MCF 10A (cell line): ENCODE measurements around the gene CDKN1A. TPM values are rescaled to one million over a fixed set of nuclear protein-coding genes. Genes with fewer than 3 reads are reported as not detected.

Experiments used
- BruUV-seq: library from RNA; stranded (reverse); fragments of 400-500 nt; replicated peaks from 2 replicates; lab custom pipeline; 2021; lab: Mats Ljungman, UMichigan
- CTCF ChIA-PET: fragments of 300-600 bp; sonication (Branson Sonifier 250); formaldehyde crosslinking; extraction: SDS; loops from one replicate; lab custom pipeline; 2021; ENCODE audit warnings: antibody characterized with exemption, inconsistent platforms; lab: Yijun Ruan, JAX
- POLR2A ChIA-PET: fragments of 300-600, 350-650 bp; sonication (Branson Sonifier 250); formaldehyde crosslinking; extraction: SDS; loops from one replicate; lab custom pipeline; 2020; ENCODE audit warnings: antibody characterized with exemption, inconsistent platforms; lab: Yijun Ruan, JAX
- DNase-seq: peaks from one replicate; pipeline ENCODE4 v3.0.0-alpha.2; 2018; ENCODE audit not compliant: unreplicated experiment
- H3K27ac Mint-ChIP-seq: one replicate; pipeline ENCODE4 v1.8.0; 2022; ENCODE audit warnings: mild to moderate bottlenecking, low read depth, mixed read lengths; ENCODE audit not compliant: unreplicated experiment
- H3K27me3 Mint-ChIP-seq: one replicate; pipeline ENCODE4 v1.8.0; 2022; ENCODE audit warnings: mixed read lengths; ENCODE audit not compliant: insufficient read depth, unreplicated experiment
- H3K36me3 Mint-ChIP-seq: one replicate; pipeline ENCODE4 v1.8.0; 2022; ENCODE audit warnings: mild to moderate bottlenecking, moderate library complexity, mixed read lengths; ENCODE audit not compliant: insufficient read depth, unreplicated experiment
- H3K4me1 Mint-ChIP-seq: one replicate; pipeline ENCODE4 v1.8.0; 2022; ENCODE audit warnings: mixed read lengths; ENCODE audit not compliant: insufficient read depth, unreplicated experiment
- H3K4me3 Mint-ChIP-seq: one replicate; pipeline ENCODE4 v1.8.0; 2022; ENCODE audit warnings: mild to moderate bottlenecking, moderate library complexity, mixed read lengths; ENCODE audit not compliant: unreplicated experiment
- H3K9me3 Mint-ChIP-seq: one replicate; pipeline ENCODE4 v1.8.0; 2022; ENCODE audit warnings: mixed read lengths; ENCODE audit not compliant: unreplicated experiment
- CTCF ChIP-seq: fragments of 200-600 bp; IDR thresholded peaks from one replicate; pipeline ENCODE4 v1.8.0; 2022; ENCODE audit warnings: antibody characterized with exemption, mild to moderate bottlenecking; ENCODE audit not compliant: unreplicated experiment
- intact Hi-C: fragments of 100-400 bp; cut with micrococcal nuclease; formaldehyde crosslinking; loops from 2 replicates; pipeline ENCODE4 v1.14.1; 2022
- total RNA-seq: library from RNA; stranded (reverse); gene quantifications from 2 replicates; pipeline ENCODE4 v1.2.3, GENCODE V29; 2022

Gene CDKN1A
- total RNA-seq, 1 experiment from 2014 or later, result 407 TPM

- Mint-ChIP-seq H3K36me3 (no peaks in the 10 kb centered on the region), H3K9me3 (no peaks in the 10 kb centered on the region), H3K27ac (no peak overlapping the region), H3K4me3 (no peak overlapping the region), H3K4me1 (no peaks in the 10 kb centered on the region), H3K27me3 (no peaks in the 10 kb centered on the region)
- CTCF ChIA-PET, result interaction anchor here (1.2 kb wide), 1 partner anchor 110 kb away, joined by 3 read pairs; no protein-coding TSS in a partner anchor
- no peak for DNase-seq
- POLR2A ChIA-PET, result no interaction called here
- TF ChIP-seq CTCF, result no peak
- BruUV-seq, result no TSS peak
- intact Hi-C loops, result no loop called here
Measured at GRCh38 chr6:36734486-36735060, 56.1 kb downstream of the CDKN1A start.

GRCh38 chr6:36735110-36736071, 56.9 kb downstream of the CDKN1A start:
- no peak for DNase-seq
- H3K27me3 Mint-ChIP-seq, result no peaks in the 10 kb centered on the region
- H3K4me3 Mint-ChIP-seq, result no peak overlapping the region
- no peak overlapping the region for H3K27ac Mint-ChIP-seq
- ChIA-PET CTCF (interaction anchor here (0.6 to 1.2 kb wide), 3 partner anchors 49 to 111 kb away, joined by 3 read pairs; no protein-coding TSS in a partner anchor), POLR2A (no interaction called here)
- intact Hi-C loops, result no loop called here
- no peak for TF ChIP-seq CTCF
- no peaks in the 10 kb centered on the region for H3K36me3 Mint-ChIP-seq
- H3K4me1 Mint-ChIP-seq, result no peaks in the 10 kb centered on the region
- no peaks in the 10 kb centered on the region for H3K9me3 Mint-ChIP-seq
- BruUV-seq, result no TSS peak

Other genes starting within 250 kb of the CDKN1A start
- gene PXT1, start 235.9 kb upstream of the CDKN1A start, total RNA-seq, result 0.15 TPM in 1 of 2 replicates, not detected in the other
- gene KCTD20, start 235.7 kb upstream of the CDKN1A start, total RNA-seq, result 46.6 and 52.0 TPM in 2 replicates
- 16.8 and 20.0 TPM in 2 replicates for gene STK38, start 131.2 kb upstream of the CDKN1A start, total RNA-seq
- gene SRSF3, start 84.4 kb upstream of the CDKN1A start, total RNA-seq, result 364 and 479 TPM in 2 replicates
- 0.09 TPM in 1 of 2 replicates, not detected in the other for gene RAB44, start 19.1 kb downstream of the CDKN1A start, total RNA-seq
- gene CPNE5, start 160.7 kb downstream of the CDKN1A start, total RNA-seq, result not detected in 2 replicates
- gene PPIL1, start 196.1 kb downstream of the CDKN1A start, total RNA-seq, result 53.6 and 54.9 TPM in 2 replicates
- gene C6orf89, start 207.2 kb downstream of the CDKN1A start, total RNA-seq, result 36.9 and 43.1 TPM in 2 replicates